Stimulated activated CD8-positive, alpha-beta memory T cell treated with anti-CD3 and anti-CD28 coated beads, Interleukin-7, amount 100 ng/mL, for 24 hours (primary cell): Measurements from ENCODE around the gene SLC7A10.
"Not testable (repeated sequence)": the region's sequence is repeated elsewhere in the genome, so short reads cannot be mapped to it uniquely, and the experiment has no call there.

Source experiments
- DNase-seq: peaks from one replicate; pipeline ENCODE4 v3.0.0-alpha.2; 2020; ENCODE audit warnings: low read depth

SLC7A10 gene

DNA sequence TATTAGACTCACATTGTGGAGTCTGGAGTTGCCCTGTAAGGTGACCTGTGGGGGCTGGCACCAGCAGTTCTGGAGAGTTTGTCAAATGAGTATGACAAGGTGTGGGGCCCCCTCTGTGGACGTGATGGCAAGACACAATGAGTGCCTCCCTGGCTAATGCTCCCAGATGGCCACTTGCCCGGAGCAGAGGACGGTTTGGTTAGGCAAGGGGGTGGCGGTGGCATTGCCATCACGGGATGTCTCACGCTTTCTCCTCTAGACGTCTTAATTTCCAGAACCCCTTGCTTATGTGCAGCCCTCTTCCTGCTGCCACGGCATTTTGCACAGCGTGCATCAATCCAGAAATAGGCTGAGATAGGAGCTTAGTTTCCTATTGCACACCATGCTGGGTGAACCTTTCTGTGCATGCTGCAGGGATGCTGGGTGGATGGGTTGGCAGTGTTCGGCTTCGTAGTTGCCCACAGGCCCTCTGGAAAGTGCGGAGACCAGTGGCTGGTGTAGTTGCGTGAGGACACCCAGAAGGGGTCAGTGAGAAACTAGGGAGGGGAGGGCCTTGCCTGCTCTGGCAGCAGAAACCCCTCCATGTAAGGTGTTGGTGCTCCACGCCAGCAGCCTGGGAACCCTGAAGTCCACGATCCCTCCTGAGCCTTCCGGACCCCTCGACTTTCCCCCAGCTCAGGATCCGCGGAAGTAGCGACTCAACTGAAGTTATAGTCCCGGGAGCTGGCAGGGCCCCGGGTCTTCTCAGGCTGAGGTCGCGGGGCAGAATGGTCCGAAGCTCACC lies 49.6 kb downstream of the SLC7A10 start:
- DNase-seq, result peak; percentile 10

DNA sequence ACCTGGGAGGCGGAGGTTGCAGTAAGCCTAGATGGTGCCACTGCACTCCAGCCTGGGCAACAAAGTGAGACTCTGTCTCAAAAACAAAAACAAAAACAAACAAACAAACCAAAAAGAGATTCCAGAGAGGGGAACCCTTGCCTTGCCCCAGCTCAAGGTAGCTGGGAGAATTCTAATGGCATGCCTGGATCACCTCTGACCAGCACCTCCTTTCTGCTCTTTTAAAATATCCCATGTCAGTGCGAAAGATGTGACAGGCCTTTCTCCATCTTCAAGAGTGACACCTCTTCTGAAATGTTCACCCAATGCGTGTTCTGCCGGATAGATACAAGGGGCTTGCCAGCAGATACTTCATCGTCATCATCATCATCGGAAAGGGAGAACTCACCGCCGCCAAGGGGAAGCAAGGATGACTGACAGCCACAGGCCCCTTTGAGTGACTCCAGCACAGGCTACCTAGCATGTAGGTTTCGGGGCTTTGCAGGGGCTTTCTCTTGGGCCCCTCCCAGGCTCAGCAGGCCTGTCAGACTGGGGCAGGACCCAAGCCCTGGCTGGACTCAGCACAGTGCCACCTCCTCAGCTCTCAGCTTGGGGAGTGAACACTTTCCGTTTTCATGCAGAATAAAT lies 50.4 kb downstream of the SLC7A10 start:
- DNase-seq, result no peak

DNA sequence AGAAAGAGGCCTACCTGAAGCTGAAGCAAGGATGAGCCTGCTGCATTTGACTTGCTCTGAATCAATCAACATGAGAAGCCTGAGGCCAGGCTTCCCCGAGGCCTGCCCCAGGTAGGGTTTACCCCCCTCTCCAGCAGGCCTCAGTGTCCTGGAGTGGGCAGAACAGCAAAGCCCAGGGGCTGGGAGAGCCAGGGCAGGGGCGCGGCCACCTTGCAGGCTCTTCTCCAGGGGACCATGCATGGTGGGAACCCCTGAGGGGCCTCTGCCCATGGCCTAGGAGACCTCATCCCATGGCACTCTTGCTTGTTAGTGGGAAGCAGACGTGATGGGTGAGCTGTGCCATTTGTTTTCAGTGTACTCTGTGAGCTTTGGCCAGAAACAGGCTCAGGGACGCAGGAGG lies 51.5 kb downstream of the SLC7A10 start:
- DNase-seq, result no peak

DNA sequence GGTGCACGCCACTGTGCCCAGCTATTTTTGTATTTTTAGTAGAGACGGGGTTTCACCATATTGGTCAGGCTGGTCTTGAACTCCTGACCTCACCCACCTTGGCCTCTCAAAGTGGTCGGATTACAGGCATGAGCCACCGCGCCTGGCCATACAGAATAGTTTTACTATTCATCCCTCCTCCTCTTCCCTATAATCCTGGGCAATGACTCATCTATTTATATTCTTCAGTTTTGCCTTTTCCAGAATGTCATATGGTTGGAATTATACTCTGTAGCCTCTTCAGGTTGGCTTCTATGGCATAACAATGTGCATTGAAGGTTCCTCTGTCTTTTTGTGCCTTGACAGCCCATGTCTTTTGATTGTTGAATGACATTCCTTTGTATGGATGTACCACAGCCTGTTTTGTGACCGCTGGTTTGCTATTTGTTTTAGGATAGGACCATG lies 53.7 kb downstream of the SLC7A10 start:
- DNase-seq, result no peak

DNA sequence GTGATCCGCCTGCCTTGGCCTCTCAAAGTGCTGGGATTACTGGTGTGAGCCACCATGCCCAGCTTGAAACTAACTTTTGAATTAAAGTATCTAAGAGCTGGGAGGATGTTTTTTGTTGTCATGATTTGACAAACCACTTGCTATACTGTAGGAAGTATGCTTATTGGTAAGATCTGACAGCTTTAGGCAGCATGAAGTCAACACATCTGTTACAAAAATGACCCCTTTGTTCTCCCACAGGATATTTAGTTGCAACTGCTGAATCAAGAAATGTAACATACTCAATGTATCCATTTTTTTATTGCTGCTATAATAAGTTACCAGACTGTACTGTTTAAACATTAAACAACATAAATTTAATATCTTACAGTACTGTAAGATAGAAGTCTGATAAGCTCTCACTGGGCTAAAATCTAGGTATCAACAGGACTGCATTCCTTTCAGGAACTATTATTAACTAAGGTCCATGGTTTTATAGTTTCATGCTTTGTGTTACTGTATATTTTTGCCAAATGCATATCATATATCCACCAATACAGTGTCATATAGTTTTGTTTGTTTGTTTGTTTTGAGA lies 54.3 kb downstream of the SLC7A10 start:
- DNase-seq, result no peak

DNA sequence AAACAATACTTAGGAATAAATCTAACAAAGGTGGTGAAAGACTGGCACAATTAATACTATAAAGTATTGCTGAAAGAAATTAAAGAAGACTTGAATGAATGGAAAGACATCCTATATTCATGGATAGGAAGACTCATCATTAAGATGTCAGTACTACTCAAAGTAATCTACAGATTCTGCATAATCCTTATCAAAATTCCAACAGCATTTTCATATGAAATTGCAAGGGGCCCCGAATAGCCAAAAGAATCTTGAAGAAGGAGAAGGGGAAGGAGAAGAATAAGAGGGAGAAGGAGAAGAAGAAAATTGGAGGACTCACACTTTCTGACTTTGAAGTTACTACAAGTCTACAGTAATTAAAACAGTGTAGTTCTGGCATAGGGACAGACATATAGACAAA lies 57.1 kb downstream of the SLC7A10 start:
- DNase-seq, result no peak

DNA sequence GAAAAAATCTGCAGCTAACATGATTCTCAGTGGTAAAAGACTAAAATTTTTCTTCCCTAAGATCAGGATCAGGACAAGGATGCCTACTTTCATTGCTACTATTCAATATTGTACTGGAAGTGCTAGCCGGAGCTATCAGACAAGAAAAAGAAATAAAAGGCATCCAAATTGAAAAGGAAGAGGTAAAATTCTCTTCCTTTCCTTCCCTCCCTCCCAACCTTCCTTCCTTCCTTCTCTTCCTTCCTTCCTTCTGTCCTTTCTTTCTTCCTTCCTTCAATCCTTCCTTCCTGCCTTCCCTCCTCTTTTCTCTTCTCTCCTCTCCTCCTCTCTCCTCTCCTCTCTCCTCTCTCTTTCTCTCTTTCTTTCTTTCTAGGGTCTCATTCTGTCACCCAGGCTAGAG lies 58.2 kb downstream of the SLC7A10 start:
- no peak for DNase-seq

DNA sequence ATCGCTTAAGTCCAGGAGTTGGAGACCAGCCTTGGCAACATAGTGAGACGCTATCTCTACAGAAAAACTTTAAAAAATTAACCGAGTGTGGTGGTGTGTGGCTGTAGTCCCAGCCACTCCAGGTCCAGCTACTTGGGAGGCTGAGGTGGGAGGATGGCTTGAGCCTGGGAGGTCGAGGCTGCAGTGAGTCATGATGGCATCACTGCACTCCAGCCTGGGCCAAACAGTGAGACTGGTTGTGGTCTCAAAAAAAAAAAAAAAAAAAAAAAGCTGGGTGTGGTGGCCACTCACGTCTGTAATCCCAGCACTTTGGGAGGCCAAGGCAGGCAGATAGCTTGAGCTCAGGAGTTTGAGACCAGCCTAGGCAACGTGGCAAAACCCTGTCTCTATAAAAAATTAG lies 59.6 kb downstream of the SLC7A10 start:
- not testable (repeated sequence) for DNase-seq

DNA sequence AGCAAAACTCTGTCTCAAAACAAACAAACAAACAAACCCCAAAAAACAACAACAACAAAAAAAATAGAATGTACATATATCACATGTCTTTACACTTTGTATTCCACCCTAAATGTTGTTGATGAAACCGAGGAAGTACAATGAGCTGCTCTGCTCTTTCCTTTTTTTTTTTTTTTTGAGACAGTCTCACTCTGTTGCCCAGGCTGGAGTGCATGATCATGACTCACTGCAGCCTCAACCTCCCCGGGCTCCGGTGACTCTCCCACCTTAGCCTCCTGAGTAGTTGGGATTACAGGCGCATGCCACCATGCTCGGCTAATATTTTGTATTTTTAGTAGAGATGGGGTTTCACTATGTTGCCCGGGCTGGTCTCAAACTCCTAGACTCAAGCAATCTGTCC lies 62.2 kb downstream of the SLC7A10 start:
- no peak for DNase-seq

DNA sequence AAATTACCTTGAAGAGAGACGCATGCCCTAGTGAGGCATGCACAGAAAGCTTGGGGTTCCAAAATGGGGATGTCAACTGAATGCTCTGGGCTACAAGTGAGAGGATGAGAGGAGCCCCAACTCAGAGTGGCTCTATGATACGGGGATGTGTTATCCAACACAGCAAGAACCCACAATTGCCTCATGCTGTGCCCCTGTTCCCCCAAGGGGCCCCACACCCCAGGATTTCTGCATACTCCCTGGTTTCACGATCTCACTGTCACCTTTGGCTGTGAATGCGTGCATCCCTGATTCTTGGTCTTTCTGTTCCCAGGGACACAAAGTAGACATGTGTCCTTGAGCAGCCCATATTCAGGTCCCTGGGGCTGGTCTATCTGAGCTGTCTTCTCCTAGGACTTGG lies 64.4 kb downstream of the SLC7A10 start:
- no peak for DNase-seq

DNA sequence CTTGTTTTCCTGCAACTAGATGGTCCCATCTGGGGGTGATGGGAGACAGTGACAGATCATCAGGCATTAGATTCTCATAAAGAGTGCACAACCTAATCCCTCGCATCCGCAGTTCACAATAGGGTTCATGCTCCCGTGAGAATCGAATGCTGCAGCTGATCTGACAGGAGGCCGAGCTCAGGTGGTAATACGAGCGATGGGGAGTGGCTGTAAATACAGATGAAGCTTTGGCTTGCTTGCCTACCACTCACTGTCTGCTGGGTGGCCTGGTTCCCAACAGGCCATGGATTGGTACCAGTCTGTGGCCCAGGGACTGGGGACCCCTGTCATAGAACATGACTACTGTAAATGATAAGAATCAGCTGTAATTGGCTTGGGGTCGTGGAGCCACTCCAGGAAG lies 65.8 kb downstream of the SLC7A10 start:
- no peak for DNase-seq

DNA sequence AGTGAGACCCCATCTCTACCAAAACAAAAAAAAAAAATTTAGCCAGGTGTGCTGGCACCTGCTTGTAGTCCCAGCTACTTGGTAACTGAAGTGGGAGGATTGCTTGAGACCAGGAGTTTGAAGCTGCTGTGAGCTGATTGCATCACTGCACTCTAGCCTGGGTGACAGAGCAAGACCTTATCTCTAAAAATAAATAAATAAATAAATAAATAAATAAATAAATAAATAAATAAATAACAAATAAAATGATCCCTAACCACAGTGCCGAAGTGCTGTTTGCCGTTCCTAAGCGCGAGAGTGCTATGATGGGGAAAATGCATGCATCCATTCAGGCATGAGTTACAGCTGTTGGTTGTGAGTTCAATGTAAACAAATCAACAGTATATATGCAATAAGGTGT lies 66.5 kb downstream of the SLC7A10 start:
- no peak for DNase-seq
